Chondrocyte (in vitro differentiated cells): ENCODE results near the gene RIMS1. TPM values are rescaled to one million over a fixed set of nuclear protein-coding genes. Genes with fewer than 3 reads are reported as not detected.
A peak's percentile ranks its signal among the peaks of the same experiment; 100 is the strongest.
"Not testable (repeated sequence)": the region's sequence is repeated elsewhere in the genome, so short reads cannot be mapped to it uniquely, and the experiment has no call there.

Experiments used
- DNase-seq: peaks from one replicate; pipeline ENCODE4 v3.0.0; 2021; ENCODE audit warnings: mixed read lengths, low spot score
- H3K27ac Mint-ChIP-seq: one replicate; pipeline ENCODE4 v1.8.0; 2021; ENCODE audit warnings: mild to moderate bottlenecking, moderate library complexity, mixed read lengths; ENCODE audit not compliant: unreplicated experiment
- H3K27me3 Mint-ChIP-seq: 2 replicates; pipeline ENCODE4 v1.8.0; 2021; ENCODE audit warnings: low read depth, mixed read lengths
- H3K36me3 Mint-ChIP-seq: 2 replicates; pipeline ENCODE4 v1.8.0; 2021; ENCODE audit warnings: low read depth, mixed read lengths
- H3K4me1 Mint-ChIP-seq: 2 replicates; pipeline ENCODE4 v1.8.0; 2021; ENCODE audit warnings: low read depth, mild to moderate bottlenecking, mixed read lengths
- H3K4me3 Mint-ChIP-seq: one replicate; pipeline ENCODE4 v1.8.0; 2021; ENCODE audit warnings: mild to moderate bottlenecking, moderate library complexity, mixed read lengths; ENCODE audit not compliant: unreplicated experiment
- H3K9me3 Mint-ChIP-seq: 2 replicates; pipeline ENCODE4 v1.8.0; 2021; ENCODE audit warnings: low read depth, mixed read lengths
- CTCF ChIP-seq: fragments of 200-600 bp; sonication (generic); IDR thresholded peaks from 2 replicates; pipeline ENCODE4 v1.5.0; 2021; ENCODE audit warnings: antibody characterized with exemption, mild to moderate bottlenecking, moderate library complexity
- total RNA-seq: library from RNA; stranded (reverse); gene quantifications from 3 replicates; pipeline ENCODE4 v1.2.1, GENCODE V29; 2021

RIMS1 gene
- total RNA-seq, 1 donor from 2014 or later = 6.6 TPM

GRCh38 chr6:72316675-72317380 lies 430.5 kb downstream of the RIMS1 start:
- no peaks in the 10 kb centered on the region for H3K27me3 Mint-ChIP-seq
- peaks cover 6% of the 10 kb centered on the region for H3K4me1 Mint-ChIP-seq
- no peaks in the 10 kb centered on the region for H3K9me3 Mint-ChIP-seq
- DNase-seq = peak; percentile 81
- H3K27ac Mint-ChIP-seq = no peak overlapping the region
- no peak overlapping the region for H3K4me3 Mint-ChIP-seq
- peaks cover 2% of the 10 kb centered on the region for H3K36me3 Mint-ChIP-seq
- no peak for TF ChIP-seq CTCF

- peaks cover 19% of the 10 kb centered on the region for H3K4me1 Mint-ChIP-seq
- H3K36me3 Mint-ChIP-seq = no peaks in the 10 kb centered on the region
- no peak for TF ChIP-seq CTCF
- H3K9me3 Mint-ChIP-seq = no peaks in the 10 kb centered on the region
- no peak overlapping the region for H3K4me3 Mint-ChIP-seq
- peak overlapping the region; percentile 78 for H3K27ac Mint-ChIP-seq
- no peak for DNase-seq
- no peaks in the 10 kb centered on the region for H3K27me3 Mint-ChIP-seq
Measured at GRCh38 chr6:72321788-72322187, 435.4 kb downstream of the RIMS1 start.

- H3K36me3 Mint-ChIP-seq = no peaks in the 10 kb centered on the region
- no peaks in the 10 kb centered on the region for H3K9me3 Mint-ChIP-seq
- H3K4me3 Mint-ChIP-seq = no peak overlapping the region
- H3K27me3 Mint-ChIP-seq = no peaks in the 10 kb centered on the region
- no peak for DNase-seq
- no peak for TF ChIP-seq CTCF
- peaks cover 19% of the 10 kb centered on the region for H3K4me1 Mint-ChIP-seq
- H3K27ac Mint-ChIP-seq = no peak overlapping the region
Measured at GRCh38 chr6:72322771-72323170, 436.4 kb downstream of the RIMS1 start.

- Mint-ChIP-seq H3K27ac (no peak overlapping the region), H3K36me3 (no peaks in the 10 kb centered on the region), H3K4me1 (peaks cover 19% of the 10 kb centered on the region), H3K9me3 (no peaks in the 10 kb centered on the region), H3K4me3 (no peak overlapping the region), H3K27me3 (no peaks in the 10 kb centered on the region)
- no peak for DNase-seq
- no peak for TF ChIP-seq CTCF
Measured at GRCh38 chr6:72324591-72324990, 438.2 kb downstream of the RIMS1 start.

- no peak for DNase-seq
- Mint-ChIP-seq H3K4me3 (no peak overlapping the region), H3K27me3 (no peaks in the 10 kb centered on the region), H3K27ac (no peak overlapping the region), H3K4me1 (no peaks in the 10 kb centered on the region), H3K36me3 (no peaks in the 10 kb centered on the region), H3K9me3 (no peaks in the 10 kb centered on the region)
- TF ChIP-seq CTCF = no peak
Measured at GRCh38 chr6:72328775-72329174, 442.4 kb downstream of the RIMS1 start.

- not testable (repeated sequence) for H3K36me3 Mint-ChIP-seq, DNase-seq, H3K27ac Mint-ChIP-seq, H3K4me1 Mint-ChIP-seq, H3K4me3 Mint-ChIP-seq, H3K27me3 Mint-ChIP-seq
- H3K9me3 Mint-ChIP-seq = peaks cover 11% of the 10 kb centered on the region
Measured at GRCh38 chr6:72335203-72335602, 448.9 kb downstream of the RIMS1 start.
